Fibroblast of mammary gland (primary cell): ENCODE data around the gene NPTX1.
A peak's percentile ranks its signal among the peaks of the same experiment; 100 is the strongest.

Experiments used
- DNase-seq: peaks from one replicate; pipeline ENCODE4 v3.0.0-alpha.2; 2010; ENCODE audit warnings: low read depth
- H3K4me3 ChIP-seq: 2 replicates; pipeline ENCODE4 v1.5.1; 2011; ENCODE audit warnings: low read depth, mild to moderate bottlenecking, low read length, moderate library complexity; ENCODE audit not compliant: control insufficient read depth
- TF ChIP-seq, protein P1 (sequence below): conservative IDR thresholded peaks from 2 replicates; pipeline ENCODE4 v1.5.1; 2011; ENCODE audit warnings: low read depth, low read length, inconsistent platforms; ENCODE audit not compliant: control insufficient read depth, insufficient read depth

The NPTX1 gene

DNA sequence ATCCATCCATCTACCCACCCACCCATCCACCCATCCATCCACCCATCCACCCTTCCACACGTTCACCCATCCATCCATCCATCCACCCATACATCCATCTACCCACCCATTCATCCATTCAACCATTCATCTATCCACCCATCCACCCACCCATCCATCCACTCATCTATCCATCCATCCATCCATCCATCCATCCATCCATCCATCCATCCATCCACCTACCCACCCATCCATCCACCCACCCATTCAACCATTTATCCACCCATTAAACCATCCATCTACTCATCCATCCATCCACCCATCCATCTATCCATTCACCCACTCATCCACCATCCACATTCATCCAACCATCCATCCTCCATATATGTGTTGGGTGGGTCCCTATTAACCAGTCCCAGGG, 42.0 kb upstream of the NPTX1 start:
- DNase-seq: no peak
- no peak overlapping the region for H3K4me3 ChIP-seq
- TF ChIP-seq, protein P1, sequence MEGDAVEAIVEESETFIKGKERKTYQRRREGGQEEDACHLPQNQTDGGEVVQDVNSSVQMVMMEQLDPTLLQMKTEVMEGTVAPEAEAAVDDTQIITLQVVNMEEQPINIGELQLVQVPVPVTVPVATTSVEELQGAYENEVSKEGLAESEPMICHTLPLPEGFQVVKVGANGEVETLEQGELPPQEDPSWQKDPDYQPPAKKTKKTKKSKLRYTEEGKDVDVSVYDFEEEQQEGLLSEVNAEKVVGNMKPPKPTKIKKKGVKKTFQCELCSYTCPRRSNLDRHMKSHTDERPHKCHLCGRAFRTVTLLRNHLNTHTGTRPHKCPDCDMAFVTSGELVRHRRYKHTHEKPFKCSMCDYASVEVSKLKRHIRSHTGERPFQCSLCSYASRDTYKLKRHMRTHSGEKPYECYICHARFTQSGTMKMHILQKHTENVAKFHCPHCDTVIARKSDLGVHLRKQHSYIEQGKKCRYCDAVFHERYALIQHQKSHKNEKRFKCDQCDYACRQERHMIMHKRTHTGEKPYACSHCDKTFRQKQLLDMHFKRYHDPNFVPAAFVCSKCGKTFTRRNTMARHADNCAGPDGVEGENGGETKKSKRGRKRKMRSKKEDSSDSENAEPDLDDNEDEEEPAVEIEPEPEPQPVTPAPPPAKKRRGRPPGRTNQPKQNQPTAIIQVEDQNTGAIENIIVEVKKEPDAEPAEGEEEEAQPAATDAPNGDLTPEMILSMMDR: no peak

DNA sequence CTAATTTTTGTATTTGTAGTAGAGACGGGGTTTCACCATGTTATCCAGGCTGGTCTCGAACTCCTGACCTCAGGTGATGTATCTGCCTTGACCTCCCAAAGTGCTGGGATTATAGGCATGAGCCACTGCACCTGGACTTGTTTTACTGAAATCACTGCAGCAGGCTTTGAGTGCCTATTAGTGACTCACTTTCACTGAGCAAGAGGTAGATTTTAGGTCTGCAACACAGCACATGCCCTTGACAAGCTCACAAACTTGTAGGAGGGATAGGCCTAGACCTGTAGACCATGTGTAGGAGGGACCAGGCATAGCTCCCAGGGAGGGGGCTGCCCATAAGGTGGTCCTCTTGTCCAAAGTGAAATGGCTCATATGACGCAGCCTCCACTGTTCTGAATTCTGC, 41.2 kb upstream of the NPTX1 start:
- DNase-seq: no peak
- TF ChIP-seq, protein P1: no peak
- no peak overlapping the region for H3K4me3 ChIP-seq

DNA sequence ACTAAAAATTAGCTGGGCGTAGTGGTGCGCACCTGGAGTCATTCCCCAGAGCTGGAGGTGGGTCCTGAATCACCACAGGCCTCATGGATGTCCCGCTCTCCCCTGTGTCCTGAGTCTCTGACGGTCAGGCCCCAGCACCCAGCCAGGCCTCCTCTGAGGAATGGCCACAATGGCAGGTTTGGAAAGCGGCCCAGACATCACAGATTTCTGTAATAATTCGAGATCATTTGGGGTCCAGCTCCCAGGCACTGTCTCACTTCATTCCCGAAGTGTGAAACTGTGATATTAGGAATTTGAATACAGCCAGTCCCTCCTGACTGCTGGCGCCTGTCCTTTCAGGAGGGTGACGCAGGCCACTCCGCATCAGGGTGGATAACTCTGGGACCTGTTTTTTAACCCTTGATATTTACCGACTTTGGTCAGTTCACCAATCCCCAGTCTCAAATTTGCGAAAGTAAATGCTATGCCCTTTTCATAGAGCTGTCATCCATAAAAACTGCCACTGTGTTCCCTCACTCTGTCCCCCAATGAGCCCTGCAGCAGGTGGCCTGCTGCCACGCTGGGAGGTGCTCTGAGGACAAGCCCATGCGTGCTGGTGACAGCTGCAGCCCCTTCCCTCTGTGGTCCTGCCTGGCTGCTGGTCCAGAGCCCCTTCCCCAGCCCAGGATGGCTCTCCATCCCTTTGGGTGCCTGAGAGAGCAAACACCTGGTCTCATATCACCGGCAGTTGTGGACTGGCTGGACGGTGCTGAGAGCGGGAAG, 39.9 kb upstream of the NPTX1 start:
- TF ChIP-seq, protein P1: no peak
- H3K4me3 ChIP-seq: no peak overlapping the region
- DNase-seq: no peak

DNA sequence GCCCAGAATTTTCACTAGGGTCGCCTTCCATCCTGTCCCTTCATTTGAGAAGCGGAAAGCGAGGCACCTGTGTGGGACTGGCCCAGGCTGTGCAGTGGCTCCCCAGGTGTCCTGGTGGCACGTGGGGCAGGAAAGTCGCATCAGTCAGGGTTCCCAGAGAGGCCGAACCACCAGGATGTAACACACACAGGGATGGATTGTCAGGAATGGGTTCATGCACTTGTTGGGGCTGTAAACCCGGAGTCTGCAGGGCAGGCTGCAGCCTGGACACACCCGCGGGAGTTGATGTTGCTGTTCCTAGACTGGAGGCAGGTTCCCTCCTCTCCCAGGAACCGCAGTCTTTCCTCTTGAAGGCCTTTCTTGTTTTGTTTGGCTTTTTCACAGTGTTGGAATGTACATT, 37.5 kb upstream of the NPTX1 start:
- no peak overlapping the region for H3K4me3 ChIP-seq
- TF ChIP-seq, protein P1: no peak
- DNase-seq: no peak

DNA sequence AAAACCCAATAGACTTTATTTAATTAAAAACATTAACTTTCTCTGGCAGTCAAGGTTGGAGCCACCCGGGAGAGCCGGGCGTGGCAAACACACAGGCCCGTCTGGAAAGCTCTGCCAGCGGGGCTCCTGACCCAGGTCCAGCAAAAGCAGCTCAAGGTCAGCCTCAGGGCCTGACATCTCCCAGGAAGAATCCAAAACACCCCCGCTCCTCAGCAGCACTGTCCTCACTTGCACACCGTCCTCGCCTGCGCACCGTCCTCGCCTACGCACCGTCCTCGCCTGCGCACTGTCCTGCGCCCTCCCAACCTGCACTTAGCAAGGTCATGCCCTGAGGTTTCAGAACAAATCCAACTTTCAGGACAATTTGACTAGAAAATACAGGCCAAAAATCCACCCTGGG, 36.8 kb upstream of the NPTX1 start:
- TF ChIP-seq, protein P1: no peak
- DNase-seq: no peak
- H3K4me3 ChIP-seq: no peak overlapping the region

DNA sequence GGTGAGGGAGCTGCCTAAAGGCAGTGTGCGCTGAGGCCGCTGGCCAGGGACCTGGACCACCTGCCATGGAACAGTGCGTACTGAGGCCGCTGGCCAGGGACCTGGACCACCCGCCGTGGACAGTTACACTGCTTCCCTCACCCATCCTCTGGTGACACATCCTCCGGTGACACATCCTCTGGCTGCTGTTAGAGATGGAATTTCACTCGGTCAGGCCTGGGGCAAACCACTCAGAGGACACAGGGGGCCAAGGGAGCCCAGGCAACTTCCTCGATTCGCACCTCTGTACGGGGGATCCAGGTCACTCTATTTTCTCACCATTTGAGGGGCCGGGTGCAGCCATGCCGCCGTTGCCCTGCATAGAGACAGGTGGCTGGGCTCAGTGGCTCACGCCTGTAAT, 35.8 kb upstream of the NPTX1 start:
- H3K4me3 ChIP-seq: no peak overlapping the region
- peak; percentile 65 for DNase-seq
- TF ChIP-seq, protein P1: no peak
